Measurements from ENCODE around the gene MINDY2. TPM values are rescaled to one million over a fixed set of nuclear protein-coding genes. Genes with fewer than 3 reads are reported as not detected.
"Not testable (repeated sequence)": the region's sequence is repeated elsewhere in the genome, so short reads cannot be mapped to it uniquely, and the experiment has no call there.

MINDY2 gene
- total RNA-seq, 1 donor from 2014 or later: 41.6 TPM

- DNase-seq (ENCODE audit: low spot score): no peak
Measured at GRCh38 chr15:58752716-58753115, 18.4 kb upstream of the MINDY2 start.

- DNase-seq (ENCODE audit: low spot score): no peak
Measured at GRCh38 chr15:58755350-58755749, 15.8 kb upstream of the MINDY2 start.

GRCh38 chr15:58755956-58756355 lies 15.1 kb upstream of the MINDY2 start:
- peak; percentile 62 for DNase-seq (ENCODE audit: low spot score)

GRCh38 chr15:58758141-58758540 lies 13.0 kb upstream of the MINDY2 start:
- no peak for DNase-seq (ENCODE audit: low spot score)

- DNase-seq (ENCODE audit: low spot score): no peak
Measured at GRCh38 chr15:58760385-58761009, 10.6 kb upstream of the MINDY2 start.

- DNase-seq (ENCODE audit: low spot score): no peak
Measured at GRCh38 chr15:58761010-58761388, 10.1 kb upstream of the MINDY2 start.

- DNase-seq (ENCODE audit: low spot score): no peak
Measured at GRCh38 chr15:58762285-58762684, 8.8 kb upstream of the MINDY2 start.

- DNase-seq (ENCODE audit: low spot score): no peak
Measured at GRCh38 chr15:58762731-58763130, 8.4 kb upstream of the MINDY2 start.

GRCh38 chr15:58764468-58764867 lies 6.6 kb upstream of the MINDY2 start:
- no peak for DNase-seq (ENCODE audit: low spot score)

GRCh38 chr15:58766290-58766689 lies 4.8 kb upstream of the MINDY2 start:
- no peak for DNase-seq (ENCODE audit: low spot score)

- DNase-seq (ENCODE audit: low spot score): not testable (repeated sequence)
Measured at GRCh38 chr15:58768601-58769004, 2.5 kb upstream of the MINDY2 start.

GRCh38 chr15:58770519-58770856 lies 614 bp upstream of the MINDY2 start:
- DNase-seq (ENCODE audit: low spot score): no peak

- peak; percentile 61 for DNase-seq (ENCODE audit: low spot score)
Measured at GRCh38 chr15:58771621-58772250, 634 bp downstream of the MINDY2 start.

- no peak for DNase-seq (ENCODE audit: low spot score)
Measured at GRCh38 chr15:58773024-58773423, 1.9 kb downstream of the MINDY2 start.

- DNase-seq (ENCODE audit: low spot score): no peak
Measured at GRCh38 chr15:58775402-58775801, 4.3 kb downstream of the MINDY2 start.

- no peak for DNase-seq (ENCODE audit: low spot score)
Measured at GRCh38 chr15:58777107-58777506, 6.0 kb downstream of the MINDY2 start.

- no peak for DNase-seq (ENCODE audit: low spot score)
Measured at GRCh38 chr15:58779554-58779953, 8.5 kb downstream of the MINDY2 start.

GRCh38 chr15:58785355-58785754 lies 14.3 kb downstream of the MINDY2 start:
- no peak for DNase-seq (ENCODE audit: low spot score)

- no peak for DNase-seq (ENCODE audit: low spot score)
Measured at GRCh38 chr15:58788056-58788710, 17.1 kb downstream of the MINDY2 start.

- peak; percentile 81 for DNase-seq (ENCODE audit: low spot score)
Measured at GRCh38 chr15:58793862-58794261, 22.8 kb downstream of the MINDY2 start.

- DNase-seq (ENCODE audit: low spot score): no peak
Measured at GRCh38 chr15:58795825-58796224, 24.7 kb downstream of the MINDY2 start.

- no peak for DNase-seq (ENCODE audit: low spot score)
Measured at GRCh38 chr15:58797505-58797904, 26.4 kb downstream of the MINDY2 start.

- no peak for DNase-seq (ENCODE audit: low spot score)
Measured at GRCh38 chr15:58805095-58805494, 34.0 kb downstream of the MINDY2 start.
